Natural killer cell (primary cell): ENCODE data around the gene SEPTIN10. TPM values are rescaled to one million over a fixed set of nuclear protein-coding genes. Genes with fewer than 3 reads are reported as not detected.

ENCODE experiments used
- ATAC-seq, 3 donors: fragments of 150-1000 bp in 2 of 3; fragments of 200-7000 bp in 1 of 3; cut with Tn5 transposase; 1 replicate in 1 of 3; 2 replicates in 2 of 3; pipeline ENCODE4 v1.10.0; 2021; ENCODE audit warnings: mild to moderate bottlenecking in 2 of 3, moderate library complexity in 2 of 3
- DNase-seq, 2 donors: peaks; one replicate each; pipeline versions ENCODE4 v3.0.0 to v3.0.0-alpha.2; 2013 to 2021; ENCODE audit warnings: mixed read lengths in 1 of 2
- H3K27ac ChIP-seq: one replicate; pipeline ENCODE4 v1.5.1; 2013; ENCODE audit warnings: mild to moderate bottlenecking, low read length
- H3K27me3 ChIP-seq: one replicate; pipeline ENCODE4 v1.6.1; 2013; ENCODE audit warnings: low read length; ENCODE audit not compliant: control insufficient read depth, insufficient read depth
- H3K36me3 ChIP-seq: one replicate; pipeline ENCODE4 v1.6.1; 2013; ENCODE audit warnings: low read length; ENCODE audit not compliant: control insufficient read depth, insufficient read depth
- H3K4me1 ChIP-seq: one replicate; pipeline ENCODE4 v1.6.1; 2013; ENCODE audit warnings: low read length; ENCODE audit not compliant: control insufficient read depth, insufficient read depth
- H3K4me3 ChIP-seq: one replicate; pipeline ENCODE4 v1.5.1; 2013; ENCODE audit warnings: low read length
- H3K9me3 ChIP-seq: one replicate; pipeline ENCODE4 v1.6.1; 2013; ENCODE audit warnings: low read length; ENCODE audit not compliant: control insufficient read depth, insufficient read depth
- H3K27ac Mint-ChIP-seq, 2 donors: one replicate each; pipeline ENCODE4 v1.8.0; 2022; ENCODE audit warnings: mild to moderate bottlenecking in 2 of 2, mixed read lengths in 2 of 2, moderate library complexity in 1 of 2
- H3K27me3 Mint-ChIP-seq, 2 donors: one replicate each; pipeline ENCODE4 v1.8.0; 2022; ENCODE audit warnings: low read depth in 2 of 2, mixed read lengths in 2 of 2
- H3K36me3 Mint-ChIP-seq: one replicate; pipeline ENCODE4 v1.8.0; 2022; ENCODE audit warnings: mixed read lengths
- H3K4me1 Mint-ChIP-seq, 2 donors: one replicate each; pipeline ENCODE4 v1.8.0; 2022; ENCODE audit warnings: mixed read lengths in 2 of 2
- H3K4me3 Mint-ChIP-seq: one replicate; pipeline ENCODE4 v1.8.0; 2022; ENCODE audit warnings: mild to moderate bottlenecking, moderate library complexity, mixed read lengths
- H3K9me3 Mint-ChIP-seq, 2 donors: one replicate each; pipeline ENCODE4 v1.8.0; 2022; ENCODE audit warnings: mixed read lengths in 2 of 2
- WGBS: methylation state at CpG from one replicate; pipeline ENCODE4 v1.1.7; 2013; ENCODE audit warnings: missing lambda C conversion rate; ENCODE audit not compliant: insufficient coverage; 5-methylcytosine and 5-hydroxymethylcytosine counted together
- intact Hi-C: fragments of 100-400 bp; cut with micrococcal nuclease; formaldehyde crosslinking; loops from one replicate; pipeline ENCODE4 v1.14.2; 2022
- total RNA-seq, 4 donors: library from RNA; stranded (reverse); fragments of 120-200 nt in 1 of 4; gene quantifications; one replicate each; pipeline versions ENCODE4 v1.2.3 to v1.2.4, GENCODE V29; 2013 to 2022
- TF ChIP-seq, protein P1 (sequence below): fragments of 200-600 bp; IDR thresholded peaks from one replicate; pipeline ENCODE4 v1.8.0; 2022; ENCODE audit warnings: antibody characterized with exemption

The SEPTIN10 gene
- total RNA-seq, 3 donors from 2014 or later (not counting 1 experiment from before 2014, with no cell fraction given): 0.25 to 2.6 (median 0.33) TPM

DNA sequence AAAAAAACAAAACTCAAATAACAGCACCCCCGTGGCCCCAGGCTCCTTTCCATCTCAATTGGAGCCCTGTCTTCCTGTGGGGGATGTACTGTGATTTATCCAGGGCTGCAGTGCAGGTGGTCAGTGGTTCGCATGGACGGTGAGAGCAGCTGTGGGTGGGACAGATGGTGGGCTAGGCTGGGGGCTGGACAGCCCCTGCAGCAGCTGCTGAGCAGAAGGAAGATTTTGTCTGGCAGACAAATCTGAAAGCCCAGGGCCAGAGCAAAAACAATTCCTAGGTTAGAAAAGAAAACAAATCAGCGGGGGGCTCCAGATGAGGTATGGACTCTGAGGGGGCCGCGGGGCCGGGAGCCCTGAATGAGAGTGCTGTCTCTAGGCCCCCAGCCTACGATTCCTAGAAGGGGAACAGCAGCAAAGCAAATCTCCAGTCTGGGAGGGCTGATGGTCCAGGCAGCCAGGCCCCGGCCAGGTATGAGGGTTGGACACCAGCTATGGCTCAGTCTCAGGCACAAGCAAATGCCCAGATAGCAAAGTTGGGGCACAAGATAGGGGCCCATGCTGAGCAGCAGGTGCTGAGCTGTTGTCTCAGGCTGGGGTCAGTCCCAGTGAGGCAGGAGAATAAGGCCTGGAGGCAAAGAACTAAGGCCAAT, 45.8 kb upstream of the SEPTIN10 start:
- H3K4me1 Mint-ChIP-seq: no peaks in the 10 kb centered on the region
- H3K4me1 ChIP-seq: no peaks in the 10 kb centered on the region
- 77% methylated on average over 9 of the region's 9 CpGs for WGBS
- H3K9me3 Mint-ChIP-seq: no peaks in the 10 kb centered on the region
- TF ChIP-seq, protein P1, sequence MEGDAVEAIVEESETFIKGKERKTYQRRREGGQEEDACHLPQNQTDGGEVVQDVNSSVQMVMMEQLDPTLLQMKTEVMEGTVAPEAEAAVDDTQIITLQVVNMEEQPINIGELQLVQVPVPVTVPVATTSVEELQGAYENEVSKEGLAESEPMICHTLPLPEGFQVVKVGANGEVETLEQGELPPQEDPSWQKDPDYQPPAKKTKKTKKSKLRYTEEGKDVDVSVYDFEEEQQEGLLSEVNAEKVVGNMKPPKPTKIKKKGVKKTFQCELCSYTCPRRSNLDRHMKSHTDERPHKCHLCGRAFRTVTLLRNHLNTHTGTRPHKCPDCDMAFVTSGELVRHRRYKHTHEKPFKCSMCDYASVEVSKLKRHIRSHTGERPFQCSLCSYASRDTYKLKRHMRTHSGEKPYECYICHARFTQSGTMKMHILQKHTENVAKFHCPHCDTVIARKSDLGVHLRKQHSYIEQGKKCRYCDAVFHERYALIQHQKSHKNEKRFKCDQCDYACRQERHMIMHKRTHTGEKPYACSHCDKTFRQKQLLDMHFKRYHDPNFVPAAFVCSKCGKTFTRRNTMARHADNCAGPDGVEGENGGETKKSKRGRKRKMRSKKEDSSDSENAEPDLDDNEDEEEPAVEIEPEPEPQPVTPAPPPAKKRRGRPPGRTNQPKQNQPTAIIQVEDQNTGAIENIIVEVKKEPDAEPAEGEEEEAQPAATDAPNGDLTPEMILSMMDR: no peak
- no peak overlapping the region for H3K27ac Mint-ChIP-seq
- peaks cover 7 to 8% of the 10 kb centered on the region in 2 donors for H3K27me3 Mint-ChIP-seq
- H3K4me3 Mint-ChIP-seq: no peak overlapping the region
- H3K27me3 ChIP-seq: no peaks in the 10 kb centered on the region
- no peak overlapping the region for H3K27ac ChIP-seq
- no peaks in the 10 kb centered on the region for H3K9me3 ChIP-seq
- no peaks in the 10 kb centered on the region for H3K36me3 ChIP-seq
- no peak for DNase-seq
- intact Hi-C loops: no loop called here
- ATAC-seq: no peak
- no peaks in the 10 kb centered on the region for H3K36me3 Mint-ChIP-seq
- H3K4me3 ChIP-seq: no peak overlapping the region

DNA sequence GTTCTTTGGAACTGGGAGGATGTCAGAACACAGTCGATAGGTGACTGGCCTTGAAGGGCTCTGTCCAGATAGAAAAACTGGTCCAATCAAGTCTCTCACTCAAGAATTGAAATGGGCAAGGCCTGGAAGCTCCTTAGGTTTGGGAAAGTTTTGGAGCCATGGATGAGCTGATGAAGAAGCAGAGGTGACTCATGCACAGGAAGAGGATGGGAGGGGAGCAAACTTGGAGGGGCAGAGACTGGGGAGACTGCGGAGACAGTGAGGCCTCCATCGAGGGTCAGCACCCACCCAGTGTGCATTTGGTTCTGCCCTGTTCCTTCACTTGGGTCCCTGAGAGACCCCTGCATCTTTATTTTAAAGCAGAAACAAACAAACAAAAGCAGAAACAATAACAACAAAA, 41.5 kb upstream of the SEPTIN10 start:
- no peaks in the 10 kb centered on the region for H3K9me3 Mint-ChIP-seq
- H3K27me3 Mint-ChIP-seq: peaks cover 3 to 21% of the 10 kb centered on the region in 2 donors
- Histone ChIP-seq H3K27ac (no peak overlapping the region), H3K4me1 (no peaks in the 10 kb centered on the region), H3K4me3 (no peak overlapping the region), H3K27me3 (no peaks in the 10 kb centered on the region), H3K9me3 (no peaks in the 10 kb centered on the region), H3K36me3 (no peaks in the 10 kb centered on the region)
- TF ChIP-seq, protein P1: no peak
- WGBS: 86% methylated on average over 3 of the region's 3 CpGs
- ATAC-seq (no peak), DNase-seq (no peak)
- no peak overlapping the region for H3K27ac Mint-ChIP-seq
- H3K4me1 Mint-ChIP-seq: no peaks in the 10 kb centered on the region
- no peaks in the 10 kb centered on the region for H3K36me3 Mint-ChIP-seq
- H3K4me3 Mint-ChIP-seq: no peak overlapping the region
- intact Hi-C loops: no loop called here

DNA sequence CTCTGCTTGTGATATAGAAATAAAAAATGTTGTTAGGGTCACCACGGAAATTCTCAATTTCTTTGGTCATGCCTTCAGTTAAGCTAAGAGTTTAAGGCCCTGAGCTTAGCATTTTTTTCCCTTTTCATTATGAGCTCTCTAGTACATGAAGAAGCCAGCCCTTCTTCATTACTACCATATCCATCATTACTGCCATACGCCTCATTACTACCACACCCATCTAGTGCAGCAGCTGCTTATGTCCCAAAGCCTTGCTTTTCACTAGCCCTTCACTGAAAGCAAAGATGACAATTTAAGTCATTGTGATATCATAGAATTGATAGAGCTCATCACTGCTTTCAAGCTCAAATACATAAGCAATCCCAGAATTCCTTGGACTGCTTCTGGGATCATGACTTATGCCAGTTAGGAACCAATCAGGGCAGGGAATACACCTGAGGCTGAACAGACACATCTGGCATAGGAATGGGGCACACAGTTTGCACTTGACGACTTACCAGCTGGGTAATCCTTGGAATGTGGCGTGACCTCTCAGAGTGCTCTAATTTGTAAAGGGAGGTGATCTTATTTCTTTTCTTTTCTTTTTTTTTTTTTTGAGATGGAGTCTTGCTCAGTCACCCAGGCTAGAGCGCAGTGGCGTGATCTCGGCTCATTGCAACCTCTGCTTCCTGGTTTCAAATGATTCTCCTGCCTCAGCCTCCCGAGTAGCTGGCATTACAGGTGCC, 40.7 kb upstream of the SEPTIN10 start:
- Mint-ChIP-seq H3K36me3 (no peaks in the 10 kb centered on the region), H3K27me3 (peaks cover 3 to 27% of the 10 kb centered on the region in 2 donors), H3K27ac (no peak overlapping the region), H3K4me1 (no peaks in the 10 kb centered on the region), H3K9me3 (no peaks in the 10 kb centered on the region), H3K4me3 (no peak overlapping the region)
- no peak for ATAC-seq
- no peak overlapping the region for H3K27ac ChIP-seq
- TF ChIP-seq, protein P1: no peak
- intact Hi-C loops: no loop called here
- WGBS: 90% methylated on average over 8 of the region's 8 CpGs
- no peaks in the 10 kb centered on the region for H3K36me3 ChIP-seq
- H3K9me3 ChIP-seq: no peaks in the 10 kb centered on the region
- no peaks in the 10 kb centered on the region for H3K4me1 ChIP-seq
- H3K27me3 ChIP-seq: no peaks in the 10 kb centered on the region
- DNase-seq: no peak
- H3K4me3 ChIP-seq: no peak overlapping the region
